Lung (tissue), 12 donors: ENCODE data around the gene CDH1. TPM values are rescaled to one million over a fixed set of nuclear protein-coding genes. Genes with fewer than 3 reads are reported as not detected.

Source experiments
- ATAC-seq: fragments of 200-7000 bp; cut with Tn5 transposase; one replicate; pipeline ENCODE4 v1.9.1; 2020; ENCODE audit warnings: moderate number of reproducible peaks; ENCODE audit not compliant: insufficient read depth, low FRiP score
- DNase-seq, 3 donors: peaks; one replicate each; pipeline ENCODE4 v3.0.0-alpha.2; 2013 to 2017
- H3K27ac ChIP-seq, 2 donors: one replicate each; pipeline ENCODE4 v1.5.1; 2013; ENCODE audit warnings: mild to moderate bottlenecking in 2 of 2, moderate library complexity in 2 of 2, control low read depth in 1 of 2, inconsistent platforms in 1 of 2, low read depth in 1 of 2, low read length in 1 of 2
- H3K27me3 ChIP-seq, 3 donors: one replicate each; pipeline ENCODE4 v1.5.1; 2013; ENCODE audit warnings: low read length in 2 of 3; ENCODE audit not compliant: control insufficient read depth in 3 of 3, insufficient read depth in 3 of 3
- H3K36me3 ChIP-seq, 4 donors: one replicate each; pipeline ENCODE4 v1.5.1; 2013; ENCODE audit warnings: low read length in 4 of 4, mild to moderate bottlenecking in 1 of 4, moderate library complexity in 1 of 4; ENCODE audit not compliant: control insufficient read depth in 4 of 4, insufficient read depth in 4 of 4
- H3K4me1 ChIP-seq, 5 donors: one replicate each; pipeline ENCODE4 v1.5.1; 2013; ENCODE audit warnings: low read length in 5 of 5, mild to moderate bottlenecking in 2 of 5, moderate library complexity in 1 of 5; ENCODE audit not compliant: control insufficient read depth in 5 of 5, insufficient read depth in 5 of 5
- H3K4me3 ChIP-seq: one replicate; pipeline ENCODE4 v1.5.1; 2013; ENCODE audit warnings: mild to moderate bottlenecking, control low read depth, moderate library complexity
- H3K9ac ChIP-seq, 2 donors: one replicate each; pipeline ENCODE4 v1.5.1; 2013; ENCODE audit warnings: low read length in 2 of 2, control low read depth in 1 of 2; ENCODE audit not compliant: insufficient read depth in 1 of 2
- H3K9me3 ChIP-seq, 4 donors: one replicate each; pipeline ENCODE4 v1.5.1; 2013; ENCODE audit warnings: low read length in 3 of 4, mild to moderate bottlenecking in 1 of 4, moderate library complexity in 1 of 4; ENCODE audit not compliant: control insufficient read depth in 4 of 4, insufficient read depth in 3 of 4
- CTCF ChIP-seq: IDR thresholded peaks from 2 replicates; pipeline ENCODE4 v1.5.1; 2012; ENCODE audit warnings: mild to moderate bottlenecking; ENCODE audit errors: control extremely low read depth, extremely low read depth
- WGBS, 2 donors: extraction: QIAGEN DNeasy Blood & Tissue Kit; methylation state at CpG; one replicate each; pipeline ENCODE4 v1.1.7; 2013; 5-methylcytosine and 5-hydroxymethylcytosine counted together
- polyA plus RNA-seq, 2 donors: library from polyadenylated mRNA; stranded (reverse); fragments of 200-250 nt; gene quantifications; one replicate each; pipeline ENCODE4 v1.2.1, GENCODE V29; 2013
- total RNA-seq, 2 donors: library from RNA; depleted of rRNA in 1 of 2; stranded (reverse); fragments of >200 nt in 1 of 2; gene quantifications; one replicate each; pipeline ENCODE4 v1.2.1, GENCODE V29; 2014 to 2021
- donor health status: control.
- donor health status: control.
- donor health status: Bipolar disorder and iron deficiency.
- donor health status: healthy.
- donor health status: DM: yes; HTN: yes; CAD: no.

The CDH1 gene
- total and polyA plus RNA-seq, 4 donors, result 33.2 to 227 (median 95.2) TPM

GRCh38 chr16:68754084-68754792, 17.1 kb downstream of the CDH1 start:
- Histone ChIP-seq H3K4me3 (no peak overlapping the region), H3K27me3 (no peaks in the 10 kb centered on the region), H3K9ac (no peak overlapping the region), H3K9me3 (no peaks in the 10 kb centered on the region), H3K27ac (peak overlapping the region in 1 of 2 donors; percentile 70), H3K36me3 (peaks cover 0 to 1% (median 0%) of the 10 kb centered on the region in 4 donors), H3K4me1 (peaks cover 0 to 2% (median 0%) of the 10 kb centered on the region in 5 donors)
- no peak for ATAC-seq
- TF ChIP-seq CTCF, result no peak
- DNase-seq, result no peak
- WGBS, 2 donors, result 77 to 84% methylated on average over 7 of the region's 7 CpGs

- Histone ChIP-seq H3K27ac (peak overlapping the region in 1 of 2 donors; percentile 88), H3K4me3 (no peak overlapping the region), H3K9ac (no peak overlapping the region), H3K27me3 (no peaks in the 10 kb centered on the region), H3K4me1 (peaks cover 0 to 3% (median 0%) of the 10 kb centered on the region in 5 donors), H3K36me3 (peaks cover 0 to 1% (median 0%) of the 10 kb centered on the region in 4 donors), H3K9me3 (no peaks in the 10 kb centered on the region)
- DNase-seq (no peak), ATAC-seq (peak; percentile 80)
- no peak for TF ChIP-seq CTCF
- WGBS, 2 donors, result 57 to 70% methylated on average over 10 of the region's 10 CpGs
Measured at GRCh38 chr16:68756239-68756915, 19.3 kb downstream of the CDH1 start.

GRCh38 chr16:68757625-68757935, 20.5 kb downstream of the CDH1 start:
- Histone ChIP-seq H3K9me3 (no peaks in the 10 kb centered on the region), H3K4me1 (peaks cover 0 to 3% (median 0%) of the 10 kb centered on the region in 5 donors), H3K4me3 (no peak overlapping the region), H3K9ac (no peak overlapping the region), H3K27ac (no peak overlapping the region), H3K27me3 (no peaks in the 10 kb centered on the region), H3K36me3 (peaks cover 0 to 1% (median 0%) of the 10 kb centered on the region in 4 donors)
- no peak for ATAC-seq
- TF ChIP-seq CTCF, result no peak
- no peak for DNase-seq
